Fibroblast of peridontal ligament (primary cell): ENCODE data around the gene RIPK3.
"Not testable (repeated sequence)": the region's sequence is repeated elsewhere in the genome, so short reads cannot be mapped to it uniquely, and the experiment has no call there.

Source experiments
- DNase-seq: peaks from one replicate; pipeline ENCODE4 v3.0.0-alpha.2; 2010; ENCODE audit errors: extremely low read depth

Gene RIPK3

DNA sequence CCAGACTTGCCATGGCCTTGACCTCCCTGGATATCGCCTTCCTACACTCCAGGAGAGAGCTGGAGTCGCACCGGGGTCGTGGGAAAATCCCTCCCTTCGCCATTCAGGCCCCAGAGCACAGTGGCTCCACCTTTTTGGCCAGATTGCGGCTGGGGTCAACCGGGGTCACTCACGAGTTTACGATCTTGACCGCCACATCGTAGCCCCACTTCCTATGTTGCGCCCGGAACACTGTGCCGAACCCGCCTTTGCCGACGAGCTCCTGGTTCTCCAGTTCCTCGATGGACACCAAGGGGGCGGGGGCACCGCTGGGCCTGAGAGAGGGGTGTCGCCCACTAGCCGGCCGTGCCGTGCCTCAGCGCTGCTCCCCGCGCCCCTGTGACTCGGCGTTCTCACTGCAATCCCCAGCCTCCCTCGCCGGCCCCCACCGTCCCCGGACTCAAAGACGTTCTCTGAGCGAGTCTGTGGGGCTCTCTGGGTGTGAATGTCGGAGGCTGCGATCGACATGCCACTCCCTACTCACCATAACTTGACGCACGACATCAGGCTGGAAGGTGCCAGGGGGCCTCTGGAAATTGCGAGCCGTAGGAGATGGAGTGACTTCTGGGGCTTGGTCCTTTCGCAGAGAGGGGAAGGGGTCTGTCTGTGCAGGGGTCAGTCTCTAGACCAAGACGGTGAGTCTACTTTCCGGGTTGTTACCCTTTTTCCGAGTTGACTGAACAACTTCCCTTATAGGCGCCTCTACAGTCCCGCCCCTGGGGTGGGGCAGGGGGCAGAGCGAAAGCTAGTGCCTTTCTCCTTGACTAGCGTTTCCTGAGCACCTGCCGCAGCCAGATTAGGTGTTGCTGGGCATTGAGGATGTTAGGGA, at the start of gene RIPK3:
Gene RIPK3 (minus strand): TSS at position 708 of the 868 bp plus-strand sequence. CDS start 165 bp downstream, at position 543.
- no peak for DNase-seq

DNA sequence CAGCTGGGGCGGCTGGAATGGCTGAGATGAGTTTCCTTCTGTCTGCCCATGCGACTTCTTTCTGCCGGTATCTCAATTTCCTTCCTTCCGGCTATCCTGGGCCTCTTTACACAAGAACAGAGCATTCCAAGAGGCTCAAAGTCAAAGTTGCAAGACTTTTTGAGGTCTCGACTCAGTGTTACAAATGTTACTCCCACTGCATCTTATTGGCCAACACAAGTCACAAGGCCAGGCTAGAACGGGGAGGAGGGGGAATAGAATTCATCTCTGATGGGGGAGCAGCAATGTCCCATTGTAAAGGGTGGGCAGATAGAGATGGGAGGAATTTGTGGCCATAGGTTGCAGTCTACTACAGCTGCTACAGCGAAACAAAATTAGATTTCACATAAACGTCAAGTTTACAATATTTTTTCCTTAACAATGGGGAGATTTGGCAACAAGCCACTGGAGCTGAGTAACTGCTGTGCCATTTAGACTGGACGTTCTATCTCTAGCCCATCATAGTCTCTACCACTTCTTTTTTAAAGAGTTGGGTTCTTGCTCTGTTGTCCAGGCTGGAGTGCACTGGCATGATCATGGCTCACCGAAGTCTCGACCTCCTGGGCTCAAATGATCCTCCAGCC, 49.5 kb upstream of the RIPK3 start:
- DNase-seq: peak; percentile 51

DNA sequence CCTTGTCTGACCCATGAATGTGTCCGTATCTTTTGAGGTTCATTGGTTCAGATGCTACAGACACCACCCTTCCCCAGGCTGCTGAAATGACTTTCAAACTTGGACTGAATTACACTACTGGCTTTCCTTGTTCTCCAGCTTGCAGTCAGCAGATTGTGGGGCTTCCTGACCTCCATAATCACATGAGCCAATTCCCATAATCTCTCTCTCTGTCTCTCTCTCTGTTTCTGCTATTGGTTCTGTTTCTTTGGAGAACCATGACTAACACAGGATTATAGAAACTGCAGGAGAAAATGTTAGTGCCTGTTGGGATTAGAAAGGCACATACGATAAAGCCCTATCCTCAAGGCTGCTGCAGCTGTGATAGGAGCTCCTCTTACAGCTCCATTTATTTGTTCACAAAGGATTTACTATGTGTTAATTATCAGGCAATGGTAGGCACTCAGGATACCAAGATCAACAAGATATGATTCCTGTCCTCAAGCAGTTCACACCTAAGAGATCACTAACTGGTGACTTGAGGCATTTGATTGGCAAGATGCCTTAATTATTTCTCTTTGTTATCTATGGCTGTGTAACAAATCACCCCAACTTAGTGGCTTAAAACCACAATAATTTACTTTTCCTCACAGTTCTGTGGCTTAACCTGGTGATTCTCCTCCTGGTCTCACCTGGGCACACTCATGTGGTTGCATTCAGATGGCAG, 48.8 kb upstream of the RIPK3 start:
- DNase-seq: no peak

DNA sequence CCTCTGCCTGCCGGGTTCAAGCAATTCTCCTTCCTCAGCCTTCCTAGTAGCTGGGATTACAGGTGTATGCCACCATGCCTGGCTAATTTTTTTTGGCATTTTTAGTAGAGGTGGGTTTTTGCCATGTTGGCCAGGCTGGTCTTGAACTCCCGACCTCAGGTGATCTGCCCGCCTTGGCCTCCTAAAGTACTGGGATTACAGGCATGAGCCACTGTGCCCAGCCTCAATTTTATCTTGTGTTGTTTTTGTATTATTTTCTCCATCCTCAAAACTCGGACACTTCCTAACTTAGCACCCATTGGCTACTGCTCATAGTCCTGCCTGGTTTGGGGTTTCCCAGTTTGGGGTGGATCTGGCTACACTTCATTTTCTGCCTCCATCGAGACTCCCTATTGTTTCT, 47.8 kb upstream of the RIPK3 start:
- DNase-seq: not testable (repeated sequence)

DNA sequence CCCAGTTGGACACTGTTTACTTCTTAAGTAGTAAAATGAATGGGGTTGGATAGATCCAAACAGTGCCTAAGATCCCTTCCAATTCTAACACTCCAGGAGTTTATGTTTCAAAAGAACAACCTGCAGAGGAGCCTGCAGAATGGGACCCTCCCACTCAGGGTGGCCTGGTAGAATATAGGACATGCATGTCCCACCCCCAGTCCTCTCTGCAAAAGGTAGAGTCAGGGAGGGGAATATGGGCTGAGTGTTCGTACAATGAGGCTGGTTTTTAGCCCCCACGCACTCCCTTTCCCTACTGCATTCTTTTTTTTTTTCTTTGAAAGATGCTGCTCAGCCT, 47.2 kb upstream of the RIPK3 start:
- no peak for DNase-seq

DNA sequence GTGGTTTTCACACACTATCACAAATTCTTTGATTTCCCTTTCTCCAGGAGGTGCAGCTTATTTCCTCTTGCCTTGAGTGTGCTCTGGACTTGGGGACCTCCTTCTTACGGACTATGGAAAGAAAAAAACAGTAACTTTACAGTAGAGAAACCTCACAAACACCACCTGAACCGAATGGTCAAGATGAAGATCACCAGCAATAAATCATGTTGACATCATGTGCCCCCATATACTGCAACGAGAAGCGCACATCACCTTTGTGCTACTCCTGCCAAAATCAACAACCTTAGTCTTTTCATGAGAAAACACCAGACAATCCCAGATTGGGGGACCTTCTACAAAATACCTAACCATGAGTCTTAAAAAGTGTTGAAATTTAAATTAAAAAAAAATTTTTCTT, 45.7 kb upstream of the RIPK3 start:
- no peak for DNase-seq

DNA sequence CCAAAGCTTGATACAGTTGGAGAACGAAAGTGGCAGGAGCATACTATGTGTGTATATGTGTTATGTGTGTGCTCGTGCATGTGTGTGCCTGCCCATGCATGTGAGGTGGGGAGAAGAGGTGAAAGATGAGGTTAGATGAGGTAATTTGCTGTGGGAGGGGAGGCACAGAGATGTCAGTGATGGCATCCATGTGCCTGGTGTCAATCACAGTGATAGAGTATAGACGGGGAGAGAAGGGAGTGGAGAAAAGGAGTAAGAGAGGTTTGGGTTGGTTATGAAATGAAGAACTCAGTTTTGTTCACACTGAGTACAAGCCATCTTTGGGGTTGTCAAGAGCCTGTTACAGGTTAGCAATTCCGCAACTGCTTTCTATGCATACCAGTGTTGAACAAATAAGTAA, 44.4 kb upstream of the RIPK3 start:
- no peak for DNase-seq

DNA sequence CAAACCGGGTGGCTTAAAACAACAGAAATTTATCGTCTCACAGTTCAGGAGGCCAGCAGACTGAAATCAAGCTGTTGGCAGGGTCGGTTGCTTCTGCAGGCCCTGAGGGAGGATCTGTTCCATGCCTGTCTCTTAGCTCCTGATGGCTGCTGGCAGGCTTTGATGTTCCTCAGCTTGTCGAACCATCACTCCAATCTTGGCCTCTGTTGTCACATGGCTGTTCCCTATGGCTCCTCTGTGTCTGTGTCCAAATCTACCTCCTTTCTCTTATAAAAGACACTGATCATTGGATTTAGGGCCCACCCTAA, 42.2 kb upstream of the RIPK3 start:
- DNase-seq: no peak

DNA sequence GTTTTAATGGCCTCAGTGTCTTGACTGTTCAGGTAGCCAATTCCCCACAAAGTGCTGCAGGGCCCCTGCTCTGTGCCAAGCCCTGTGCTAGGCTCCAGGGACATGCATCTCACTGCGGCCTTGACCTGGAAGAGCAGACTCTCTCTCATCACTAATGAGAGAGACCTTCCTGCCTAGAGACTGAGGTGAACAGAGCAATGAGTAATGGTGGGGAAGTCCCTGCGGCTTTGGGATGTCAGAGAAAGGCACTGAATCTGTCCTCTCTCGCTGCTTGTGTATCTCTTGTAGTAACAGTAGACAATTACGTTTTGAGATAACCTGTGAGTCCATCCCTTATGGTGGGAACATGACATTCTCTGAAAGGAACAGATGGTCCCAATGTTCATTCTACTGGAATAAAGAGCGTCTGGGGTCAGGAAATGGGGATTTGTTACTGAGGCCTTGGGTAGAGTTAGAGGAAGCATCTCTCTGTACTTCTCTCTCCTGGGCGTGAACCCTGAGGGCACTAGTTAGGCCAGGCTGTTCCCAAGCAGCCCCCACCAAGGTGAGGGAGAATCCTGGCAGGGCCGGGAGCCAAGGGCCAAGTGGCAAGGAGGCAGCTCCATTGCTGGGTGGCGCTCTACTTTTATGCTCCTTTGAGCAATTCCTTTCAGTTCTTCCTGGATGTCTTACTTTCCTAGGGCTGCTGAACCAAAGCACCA, 41.7 kb upstream of the RIPK3 start:
- DNase-seq: no peak

DNA sequence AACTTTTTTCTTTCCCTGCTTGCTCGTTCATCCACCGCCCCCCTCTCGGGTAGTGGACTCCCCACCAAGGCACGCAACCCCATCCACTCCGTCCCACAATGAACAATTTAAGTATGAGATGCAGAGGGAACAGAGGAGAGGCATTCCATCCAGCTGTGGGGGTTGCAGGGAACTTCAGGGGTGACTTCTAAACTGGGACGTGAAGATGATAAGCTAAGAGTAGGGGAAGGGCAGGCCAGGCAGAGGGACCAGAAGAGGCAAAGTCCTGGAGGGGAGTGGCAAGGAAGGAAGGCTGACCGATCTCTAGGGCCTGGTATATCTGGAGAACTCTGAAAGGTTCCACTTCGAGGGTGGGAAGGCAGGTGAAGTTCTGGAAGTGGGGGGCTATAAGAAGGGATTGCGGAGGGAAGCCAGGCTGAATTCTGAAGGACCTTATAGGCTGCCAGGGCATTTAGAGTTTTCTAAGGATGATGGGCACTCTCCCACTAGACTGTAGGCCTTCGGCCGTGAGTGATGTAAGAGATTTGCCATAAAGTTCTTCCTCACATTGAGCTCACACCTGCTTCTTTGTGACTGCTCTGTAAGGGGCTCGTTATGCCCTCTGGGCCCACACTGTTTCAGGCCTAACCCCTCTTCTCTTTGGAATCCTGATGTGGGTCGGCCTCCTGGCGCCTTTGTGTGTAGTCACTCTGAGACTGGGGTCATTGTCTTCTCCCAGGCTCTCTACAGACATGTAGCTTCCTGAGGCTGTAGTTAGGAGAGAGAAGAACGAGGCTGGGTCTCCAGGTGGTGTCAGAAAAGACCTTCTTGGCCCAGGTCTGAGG, 40.3 kb upstream of the RIPK3 start:
- DNase-seq: no peak

DNA sequence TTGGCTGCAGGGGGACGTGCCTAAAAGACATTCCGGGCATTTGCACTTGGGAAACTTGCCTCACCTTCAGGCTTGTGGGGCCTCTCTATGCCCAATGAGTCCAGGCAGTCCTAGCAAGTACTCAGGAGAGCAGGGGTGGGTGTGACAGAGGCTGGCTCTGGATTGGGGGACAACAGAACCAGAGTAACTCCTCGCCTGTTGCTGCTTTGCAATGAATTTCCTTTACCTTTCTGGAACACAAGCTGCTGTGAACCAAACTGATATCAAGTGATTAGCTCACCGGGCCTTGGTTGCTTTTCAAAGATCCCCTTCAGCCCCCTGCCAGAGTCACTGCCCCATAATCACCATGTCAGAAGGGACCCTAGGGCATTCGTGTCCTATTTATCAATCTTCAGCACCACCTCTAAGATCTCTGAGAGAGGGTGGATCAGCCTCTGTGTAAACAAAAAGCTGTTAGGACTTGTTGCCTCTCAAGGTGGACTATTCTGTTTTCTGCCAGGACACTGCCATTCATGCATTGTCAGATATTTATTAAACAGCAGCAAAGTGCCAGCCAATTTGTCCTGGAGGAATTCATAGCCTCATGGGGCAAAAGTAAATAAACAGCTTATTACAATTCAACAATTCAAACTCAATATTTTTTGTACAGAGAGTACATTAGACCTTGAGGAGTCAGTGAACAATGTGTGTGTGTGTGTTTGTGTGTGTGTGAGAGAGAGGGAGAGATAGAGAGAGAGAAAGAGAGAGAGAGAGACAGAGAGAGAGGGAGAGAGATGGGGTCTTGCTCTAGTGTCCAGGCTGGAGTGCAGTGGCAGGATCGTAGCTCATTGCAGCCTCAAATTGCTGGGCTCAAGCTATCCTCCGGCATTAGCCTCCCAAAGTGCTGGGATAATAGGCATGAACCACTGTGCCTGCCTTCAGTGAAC, 39.5 kb upstream of the RIPK3 start:
- DNase-seq: no peak

DNA sequence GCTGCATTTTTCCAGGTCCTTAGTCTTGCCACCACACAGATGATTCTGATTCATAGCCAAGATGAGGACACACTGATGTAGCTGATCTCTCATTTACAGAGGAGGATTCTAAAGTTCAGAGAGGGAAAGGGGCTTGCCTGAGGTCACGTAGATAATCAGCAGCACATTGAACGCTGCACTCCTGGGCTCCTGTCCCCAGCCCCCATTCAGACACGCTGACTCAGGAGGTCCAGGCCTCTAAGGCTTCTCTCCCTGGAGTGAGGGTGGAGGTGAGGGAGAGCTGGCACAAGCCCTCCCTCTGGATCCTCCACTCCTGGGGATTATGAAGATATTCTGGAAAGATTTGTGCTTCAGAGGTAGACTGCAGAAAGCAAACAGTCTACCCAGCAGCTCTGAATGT, 38.5 kb upstream of the RIPK3 start:
- no peak for DNase-seq

DNA sequence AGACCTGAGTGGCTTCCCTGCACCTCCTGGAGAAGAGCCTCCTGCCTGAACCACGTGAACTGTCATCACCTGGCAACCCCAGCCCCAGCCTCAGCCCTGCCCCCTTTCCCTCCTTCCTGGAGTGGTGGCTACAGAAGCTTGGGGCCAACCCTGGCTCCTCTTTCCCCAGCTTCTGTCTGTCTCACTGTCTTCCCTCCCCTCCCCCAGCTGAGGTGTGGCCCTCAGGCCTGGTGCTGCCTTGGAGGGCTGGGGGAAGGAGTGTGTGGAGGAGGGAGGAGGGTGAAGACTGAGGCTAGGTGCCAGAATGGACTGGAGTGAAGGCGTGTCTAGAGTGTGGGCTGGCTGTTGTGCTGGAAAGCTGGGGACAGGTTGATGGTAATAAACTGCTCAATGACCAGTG, 37.9 kb upstream of the RIPK3 start:
- no peak for DNase-seq

DNA sequence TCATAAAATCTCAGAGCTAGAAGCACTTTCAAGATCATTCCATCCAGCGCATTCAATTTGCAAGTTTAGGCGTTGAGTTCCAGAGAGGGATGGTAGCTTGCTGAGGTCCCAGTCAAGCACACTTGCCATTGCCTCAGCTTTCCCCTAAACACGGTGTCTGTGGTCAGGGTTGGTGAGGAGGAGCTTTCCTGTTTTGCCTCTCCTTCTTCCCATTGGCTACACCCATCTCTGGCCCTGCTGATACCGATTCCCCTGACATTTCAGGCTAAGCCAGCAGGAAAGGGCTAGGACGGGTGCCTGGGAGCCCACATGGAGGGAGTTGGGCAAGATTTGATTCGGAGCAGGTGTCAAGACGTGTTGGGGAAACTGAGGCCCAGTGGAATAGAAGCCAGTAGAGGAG, 37.3 kb upstream of the RIPK3 start:
- no peak for DNase-seq

DNA sequence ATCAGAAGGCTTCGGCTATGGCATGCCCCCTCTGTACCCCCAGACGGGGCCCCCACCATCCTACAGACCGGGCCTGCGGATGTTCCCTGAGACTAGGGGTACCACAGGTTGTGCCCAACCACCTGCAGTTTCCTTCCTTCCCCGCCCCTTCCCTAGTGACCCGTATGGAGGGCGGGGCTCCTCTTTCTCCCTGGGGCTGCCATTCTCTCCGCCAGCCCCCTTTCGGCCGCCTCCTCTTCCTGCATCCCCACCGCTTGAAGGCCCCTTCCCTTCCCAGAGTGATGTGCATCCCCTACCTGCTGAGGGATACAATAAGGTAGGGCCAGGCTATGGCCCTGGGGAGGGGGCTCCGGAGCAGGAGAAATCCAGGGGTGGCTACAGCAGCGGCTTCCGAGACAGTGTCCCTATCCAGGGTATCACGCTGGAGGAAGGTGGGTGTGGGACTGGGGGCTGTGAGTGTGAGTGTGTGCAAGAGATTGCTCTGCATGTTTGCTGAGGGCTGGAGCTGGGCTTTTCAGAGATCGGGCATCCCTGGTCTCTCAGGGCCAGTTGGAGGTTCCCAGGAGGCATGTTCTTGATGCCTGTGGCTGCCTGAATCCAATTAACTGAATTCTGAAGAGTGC, 36.8 kb upstream of the RIPK3 start:
- DNase-seq: no peak

DNA sequence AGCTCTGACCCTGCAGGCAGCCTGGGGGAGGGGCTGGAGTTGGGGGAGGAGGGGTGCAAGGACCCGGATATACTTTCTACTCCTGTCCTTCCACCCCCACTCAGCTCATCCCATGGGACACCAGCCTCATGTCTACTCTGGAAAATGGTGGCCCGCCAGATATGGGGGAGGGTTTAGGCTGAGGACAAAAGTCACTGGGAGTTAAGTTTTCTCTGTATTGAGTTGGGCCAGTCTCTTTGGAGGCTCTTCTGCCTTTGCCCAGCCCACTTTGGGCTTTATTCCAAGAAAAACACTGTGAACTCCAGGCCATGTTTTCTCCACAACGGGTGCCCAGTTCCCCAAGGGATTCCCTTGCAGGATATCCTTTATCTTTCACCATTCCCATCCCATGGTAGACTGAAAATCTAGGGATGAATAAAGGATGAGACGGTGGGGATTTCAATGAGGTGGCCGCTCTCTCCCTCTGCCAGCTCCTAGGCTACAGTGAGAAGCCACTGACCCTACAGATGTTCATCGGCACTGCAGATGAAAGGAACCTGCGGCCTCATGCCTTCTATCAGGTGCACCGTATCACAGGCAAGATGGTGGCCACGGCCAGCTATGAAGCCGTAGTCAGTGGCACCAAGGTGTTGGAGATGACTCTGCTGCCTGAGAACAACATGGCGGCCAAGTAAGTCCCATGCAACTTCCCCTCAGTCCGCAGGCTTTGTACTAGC, 33.1 kb upstream of the RIPK3 start:
- peak; percentile 33 for DNase-seq

DNA sequence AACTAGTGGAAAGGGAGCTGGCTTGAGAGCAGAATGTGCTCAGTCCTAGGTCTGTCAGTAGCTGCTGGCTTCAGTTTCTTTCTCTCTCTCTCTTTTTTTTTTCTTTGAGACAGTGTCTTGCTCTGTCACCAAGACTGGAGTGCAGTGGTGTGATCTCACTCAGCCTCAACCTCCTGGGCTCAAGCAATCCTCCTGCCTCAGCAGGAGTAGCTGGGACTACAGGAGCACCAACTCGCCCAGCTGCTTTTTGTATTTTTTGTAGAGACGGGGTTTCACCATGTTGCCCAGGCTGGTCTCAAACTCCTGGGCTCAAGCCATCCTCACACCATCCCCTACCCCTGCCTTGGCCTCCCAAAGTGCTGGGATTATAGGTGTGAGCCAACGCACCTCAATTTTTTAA, 31.8 kb upstream of the RIPK3 start:
- not testable (repeated sequence) for DNase-seq

DNA sequence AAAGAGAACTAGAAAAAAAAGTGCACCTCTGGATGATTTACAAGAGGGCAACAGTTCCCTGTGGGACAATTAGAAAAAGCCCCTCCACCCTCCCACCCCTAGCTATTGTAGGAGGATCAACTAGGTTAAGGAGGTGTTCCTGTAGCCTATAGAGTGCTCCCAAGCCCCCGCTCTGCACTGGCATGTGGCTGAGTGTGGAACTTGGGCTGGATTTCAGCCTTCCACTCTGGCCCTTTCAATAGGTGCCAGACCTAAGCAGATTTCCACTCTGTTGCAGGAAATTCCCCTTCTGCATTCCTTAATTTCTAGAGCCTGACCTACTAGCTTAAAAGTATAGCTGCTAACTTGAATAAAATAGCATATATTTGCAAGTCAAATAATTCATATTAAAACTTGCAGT, 31.0 kb upstream of the RIPK3 start:
- peak; percentile 28 for DNase-seq

DNA sequence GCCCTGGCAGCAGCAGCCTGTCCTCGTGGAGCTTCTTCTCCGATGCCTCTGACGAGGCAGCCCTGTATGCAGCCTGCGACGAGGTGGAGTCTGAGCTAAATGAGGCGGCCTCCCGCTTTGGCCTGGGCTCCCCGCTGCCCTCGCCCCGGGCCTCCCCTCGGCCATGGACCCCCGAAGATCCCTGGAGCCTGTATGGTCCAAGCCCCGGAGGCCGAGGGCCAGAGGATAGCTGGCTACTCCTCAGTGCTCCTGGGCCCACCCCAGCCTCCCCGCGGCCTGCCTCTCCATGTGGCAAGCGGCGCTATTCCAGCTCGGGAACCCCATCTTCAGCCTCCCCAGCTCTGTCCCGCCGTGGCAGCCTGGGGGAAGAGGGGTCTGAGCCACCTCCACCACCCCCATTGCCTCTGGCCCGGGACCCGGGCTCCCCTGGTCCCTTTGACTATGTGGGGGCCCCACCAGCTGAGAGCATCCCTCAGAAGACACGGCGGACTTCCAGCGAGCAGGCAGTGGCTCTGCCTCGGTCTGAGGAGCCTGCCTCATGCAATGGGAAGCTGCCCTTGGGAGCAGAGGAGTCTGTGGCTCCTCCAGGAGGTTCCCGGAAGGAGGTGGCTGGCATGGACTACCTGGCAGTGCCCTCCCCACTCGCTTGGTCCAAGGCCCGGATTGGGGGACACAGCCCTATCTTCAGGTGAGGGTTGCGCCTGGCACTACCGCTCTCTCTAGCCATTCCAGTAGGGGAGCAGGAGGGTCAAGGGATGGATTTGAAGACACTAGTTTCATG, 30.3 kb upstream of the RIPK3 start:
- DNase-seq: no peak
